GM23248 (cell line): Measurements from ENCODE around the gene TXLNB. TPM values are rescaled to one million over a fixed set of nuclear protein-coding genes. Genes with fewer than 3 reads are reported as not detected.

Source experiments
- DNase-seq: peaks from one replicate; pipeline ENCODE4 v3.0.0-alpha.2; 2015
- H2AFZ ChIP-seq: fragments of 200-600 bp; sonication (generic); 2 replicates; pipeline ENCODE4 v1.6.1; 2016; ENCODE audit warnings: antibody characterized with exemption
- H3F3A ChIP-seq: fragments of 200-600 bp; sonication (generic); 2 replicates; pipeline ENCODE4 v1.6.1; 2016; ENCODE audit warnings: mild to moderate bottlenecking, antibody characterized with exemption, mixed run types; ENCODE audit not compliant: insufficient read depth
- H3K27ac ChIP-seq: fragments of 200-600 bp; sonication (generic); 2 replicates; pipeline ENCODE4 v1.5.1; 2016; ENCODE audit warnings: mild to moderate bottlenecking
- H3K27me3 ChIP-seq: fragments of 200-600 bp; sonication (generic); replicated peaks from 2 replicates; pipeline ENCODE4 v1.6.1; 2016; ENCODE audit warnings: mild to moderate bottlenecking; ENCODE audit not compliant: insufficient read depth
- H3K36me3 ChIP-seq: fragments of 200-600 bp; sonication (generic); 2 replicates; pipeline ENCODE4 v1.6.1; 2016; ENCODE audit warnings: low read depth, mild to moderate bottlenecking
- H3K4me1 ChIP-seq: fragments of 200-600 bp; sonication (generic); 2 replicates; pipeline ENCODE4 v1.6.1; 2016; ENCODE audit warnings: mild to moderate bottlenecking; ENCODE audit not compliant: insufficient read depth
- H3K4me2 ChIP-seq: fragments of 200-600 bp; sonication (generic); one replicate; pipeline ENCODE4 v1.6.1; 2016; ENCODE audit warnings: mild to moderate bottlenecking; ENCODE audit not compliant: unreplicated experiment
- H3K4me3 ChIP-seq: fragments of 200-600 bp; sonication (generic); 2 replicates; pipeline ENCODE4 v1.5.1; 2016; ENCODE audit warnings: mild to moderate bottlenecking
- H3K79me2 ChIP-seq: fragments of 200-600 bp; sonication (generic); 2 replicates; pipeline ENCODE4 v1.6.1; 2016; ENCODE audit warnings: mild to moderate bottlenecking; ENCODE audit not compliant: insufficient read depth
- H3K9ac ChIP-seq: fragments of 200-600 bp; sonication (generic); 2 replicates; pipeline ENCODE4 v1.6.1; 2016; ENCODE audit warnings: mild to moderate bottlenecking
- H3K9me2 ChIP-seq: fragments of 200-600 bp; sonication (generic); 2 replicates; pipeline ENCODE4 v1.6.1; 2016; ENCODE audit warnings: mixed run types, mild to moderate bottlenecking, moderate library complexity; ENCODE audit not compliant: insufficient read depth
- H3K9me3 ChIP-seq: fragments of 200-600 bp; sonication (generic); one replicate; pipeline ENCODE4 v1.6.1; 2017; ENCODE audit warnings: low read depth
- H4K20me1 ChIP-seq: fragments of 200-600 bp; sonication (generic); 2 replicates; pipeline ENCODE4 v1.6.0; 2016; ENCODE audit not compliant: insufficient read depth
- EZH2 ChIP-seq: fragments of 200-600 bp; sonication (generic); IDR thresholded peaks from 2 replicates; pipeline ENCODE4 v1.6.1; 2018; ENCODE audit warnings: antibody characterized with exemption, mild to moderate bottlenecking; ENCODE audit not compliant: insufficient read depth, poor library complexity, severe bottlenecking
- EZH2phosphoT487 ChIP-seq: fragments of 200-600 bp; sonication (generic); IDR thresholded peaks from 2 replicates; pipeline ENCODE4 v1.6.1; 2018; ENCODE audit warnings: antibody characterized with exemption, moderate library complexity, mild to moderate bottlenecking, low read depth; ENCODE audit not compliant: insufficient read depth
- WGBS, 2 experiments: methylation state at CpG; one replicate each; pipeline ENCODE4 v1.1.6; 2015 to 2017; ENCODE audit warnings: low lambda C conversion rate in 2 of 2, low coverage in 1 of 2; ENCODE audit errors: missing lambda C conversion rate in 2 of 2; 5-methylcytosine and 5-hydroxymethylcytosine counted together
- in situ Hi-C: fragments of 300-500 bp; cut with MboI; formaldehyde crosslinking; loops from 2 replicates; pipeline ENCODE4 v1.15.0; 2020
- polyA plus RNA-seq: library from polyadenylated mRNA; unstranded; fragments of >200 nt; fragmentation: Nextera tagmentation; extraction: Ambion mirVana; gene quantifications from 2 replicates; pipeline ENCODE4 v1.2.1, GENCODE V29; 2016
- total RNA-seq: library from RNA; depleted of rRNA; stranded (reverse); fragments of >200 nt; shearing (Covaris generic); gene quantifications from 2 replicates; pipeline ENCODE4 v1.2.3, GENCODE V29; 2014

TXLNB gene
- total and polyA plus RNA-seq, 2 experiments from 2014 or later: 0.22 to 0.23 TPM

- Histone ChIP-seq H3K9me2 (no peaks in the 10 kb centered on the region), H3K4me1 (peaks cover 14% of the 10 kb centered on the region), H3F3A (peaks cover 11% of the 10 kb centered on the region), H3K79me2 (no peaks in the 10 kb centered on the region), H3K4me2 (no peak overlapping the region), H3K9me3 (no peaks in the 10 kb centered on the region), H3K36me3 (no peaks in the 10 kb centered on the region), H4K20me1 (no peaks in the 10 kb centered on the region), H3K9ac (no peak overlapping the region), H3K27ac (peak overlapping the region; percentile 28; the same call in 1 of the 2 replicates), H3K4me3 (no peak overlapping the region), H3K27me3 (no peaks in the 10 kb centered on the region), H2AFZ (peak overlapping the region; percentile 54)
- DNase-seq: peak; percentile 68
- TF ChIP-seq EZH2phosphoT487 (no peak), EZH2 (no peak)
- in situ Hi-C loops: no loop called here
- 100% methylated on average over 2 of the region's 2 CpGs for WGBS, 2 experiments
Measured at GRCh38 chr6:139308936-139309603, 17.3 kb upstream of the TXLNB start.

DNA sequence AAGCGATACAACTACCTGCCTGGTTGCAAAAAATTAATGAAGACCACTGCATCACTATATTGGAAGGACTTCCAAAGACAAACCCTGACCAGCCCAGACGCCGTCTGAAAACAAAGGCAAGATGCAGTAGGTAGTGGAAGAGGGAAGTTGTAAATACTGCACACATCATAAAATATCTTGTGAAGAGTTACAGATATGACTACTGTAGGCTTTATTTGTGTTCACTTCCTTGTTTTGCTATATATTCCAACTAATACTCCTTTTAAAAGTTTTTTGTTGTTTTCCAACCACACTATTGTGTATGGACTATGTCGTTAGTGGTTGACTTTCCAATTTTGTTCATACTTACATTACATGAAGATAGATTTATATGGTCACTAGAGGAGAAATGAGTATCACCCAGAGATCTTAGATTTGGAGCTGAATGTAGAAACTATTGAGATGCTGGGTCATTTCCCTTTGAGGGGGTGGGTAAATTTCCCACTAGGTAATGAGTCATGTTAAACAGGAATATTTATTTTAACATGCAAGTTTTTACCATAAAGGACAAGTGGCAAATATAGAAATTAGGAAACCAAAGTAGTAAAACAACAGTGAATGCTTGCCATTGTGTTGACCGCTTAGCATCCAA lies 16.6 kb upstream of the TXLNB start:
- TF ChIP-seq EZH2phosphoT487: no peak
- TF ChIP-seq EZH2: no peak
- Histone ChIP-seq H3K79me2 (no peaks in the 10 kb centered on the region), H3K9me3 (no peaks in the 10 kb centered on the region), H3F3A (peaks cover 11% of the 10 kb centered on the region), H3K9ac (no peak overlapping the region), H3K36me3 (no peaks in the 10 kb centered on the region), H3K4me1 (peaks cover 14% of the 10 kb centered on the region), H3K4me2 (no peak overlapping the region), H3K27ac (peak overlapping the region; percentile 28; the same call in 1 of the 2 replicates), H4K20me1 (no peaks in the 10 kb centered on the region), H3K4me3 (no peak overlapping the region), H3K9me2 (no peaks in the 10 kb centered on the region), H2AFZ (peak overlapping the region; percentile 54), H3K27me3 (no peaks in the 10 kb centered on the region)
- DNase-seq: peak; percentile 37
- in situ Hi-C loops: no loop called here
- 74% methylated on average over 5 of the region's 5 CpGs for WGBS, 2 experiments

DNA sequence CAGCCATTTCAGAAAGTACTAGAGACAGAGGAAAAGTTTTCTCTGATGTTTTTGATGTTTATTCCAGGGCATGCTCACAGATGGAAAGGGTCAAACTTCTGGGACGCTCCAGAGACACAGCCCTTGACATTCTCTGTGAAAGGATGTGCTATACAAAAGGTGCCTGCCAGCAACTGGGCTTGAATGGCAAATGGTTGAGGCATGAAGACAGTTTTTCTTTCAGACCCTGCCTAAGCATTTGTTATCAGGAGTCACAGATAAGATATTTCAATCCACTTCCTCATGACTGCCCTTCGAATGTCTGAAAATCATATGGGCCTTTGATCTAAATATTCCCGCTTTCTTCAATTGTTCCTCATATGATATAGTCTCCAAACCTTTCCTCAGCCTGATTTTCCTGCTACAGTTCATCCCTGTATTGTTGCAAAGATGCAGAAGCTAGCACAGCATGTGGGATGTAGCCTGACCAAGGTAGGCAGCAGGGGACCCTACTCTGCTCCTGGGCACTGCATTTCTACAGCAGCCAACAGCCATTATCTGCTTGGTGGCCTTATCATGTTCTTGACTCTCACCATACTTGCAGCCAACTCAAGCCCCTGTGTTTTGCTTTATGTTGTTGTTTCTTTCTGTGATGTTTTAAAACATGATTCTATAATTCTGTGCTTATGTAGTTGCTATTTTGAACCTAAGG lies 14.6 kb upstream of the TXLNB start:
- TF ChIP-seq EZH2phosphoT487 (no peak), EZH2 (no peak)
- no peaks in the 10 kb centered on the region for H3K9me3 ChIP-seq
- in situ Hi-C loops: no loop called here
- H3F3A ChIP-seq: peaks cover 11% of the 10 kb centered on the region
- no peak overlapping the region for H3K4me2 ChIP-seq
- no peaks in the 10 kb centered on the region for H3K27me3 ChIP-seq
- no peaks in the 10 kb centered on the region for H3K36me3 ChIP-seq
- H3K9ac ChIP-seq: no peak overlapping the region
- peaks cover 14% of the 10 kb centered on the region for H3K4me1 ChIP-seq
- no peak overlapping the region for H3K4me3 ChIP-seq
- H3K79me2 ChIP-seq: no peaks in the 10 kb centered on the region
- WGBS, 2 experiments: 91 to 95% methylated on average over 3 of the region's 3 CpGs
- H4K20me1 ChIP-seq: no peaks in the 10 kb centered on the region
- H2AFZ ChIP-seq: no peak overlapping the region
- no peak overlapping the region for H3K27ac ChIP-seq
- H3K9me2 ChIP-seq: no peaks in the 10 kb centered on the region
- DNase-seq: no peak

DNA sequence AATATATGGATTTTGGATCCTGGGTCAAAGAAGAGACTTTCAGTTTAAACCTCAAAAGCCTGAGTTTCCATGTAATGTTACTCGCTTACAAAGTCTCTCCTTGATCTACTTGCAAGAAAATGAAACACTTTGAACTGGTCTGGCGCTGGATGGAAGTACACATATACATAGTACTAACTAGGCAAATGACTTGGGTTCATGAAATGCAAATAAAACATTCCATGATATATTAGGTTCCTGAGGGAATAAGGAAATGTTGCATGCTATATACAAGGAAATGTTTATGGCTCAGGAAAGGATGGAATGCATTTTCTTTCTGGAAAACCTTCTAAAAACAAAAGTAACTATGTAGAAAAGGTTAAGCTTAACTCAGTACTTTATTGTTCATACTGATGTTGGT lies 11.4 kb upstream of the TXLNB start:
- Histone ChIP-seq H3K36me3 (no peaks in the 10 kb centered on the region), H3K27me3 (no peaks in the 10 kb centered on the region), H3F3A (no peaks in the 10 kb centered on the region), H3K9ac (no peak overlapping the region), H3K27ac (no peak overlapping the region), H3K4me3 (no peak overlapping the region), H2AFZ (no peak overlapping the region), H3K4me1 (peaks cover 2% of the 10 kb centered on the region; the same call in 1 of the 2 replicates), H3K4me2 (no peak overlapping the region), H3K9me3 (no peaks in the 10 kb centered on the region), H4K20me1 (no peaks in the 10 kb centered on the region), H3K79me2 (no peaks in the 10 kb centered on the region), H3K9me2 (no peaks in the 10 kb centered on the region)
- DNase-seq: no peak
- no peak for TF ChIP-seq EZH2phosphoT487
- TF ChIP-seq EZH2: no peak
- WGBS, 2 experiments: 90 to 95% methylated on average over 2 of the region's 2 CpGs
- in situ Hi-C loops: no loop called here
